ENCODE data around the gene TRAF3IP1.

DNA sequence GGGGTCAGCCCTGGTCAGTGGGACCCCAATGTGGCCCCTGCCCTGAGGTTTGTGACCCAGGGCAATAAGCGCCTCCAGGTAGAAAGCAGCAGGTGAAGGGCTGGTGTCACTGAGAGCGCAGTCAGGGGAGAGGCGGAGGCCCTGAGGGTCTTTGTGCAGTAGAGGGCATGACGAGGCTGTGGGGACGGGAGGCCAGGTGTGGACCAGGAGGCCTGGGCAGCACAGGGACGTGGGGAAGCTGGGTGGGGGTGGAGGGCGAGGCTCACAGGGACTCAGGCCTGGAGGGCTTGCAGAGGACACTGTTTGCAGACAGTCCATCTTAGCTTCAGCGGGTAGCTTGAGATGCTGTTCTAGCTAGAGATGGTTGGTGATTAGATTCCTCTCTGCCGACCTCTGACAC is 32.0 kb downstream of the TRAF3IP1 start:
- TF ChIP-seq, protein P1, sequence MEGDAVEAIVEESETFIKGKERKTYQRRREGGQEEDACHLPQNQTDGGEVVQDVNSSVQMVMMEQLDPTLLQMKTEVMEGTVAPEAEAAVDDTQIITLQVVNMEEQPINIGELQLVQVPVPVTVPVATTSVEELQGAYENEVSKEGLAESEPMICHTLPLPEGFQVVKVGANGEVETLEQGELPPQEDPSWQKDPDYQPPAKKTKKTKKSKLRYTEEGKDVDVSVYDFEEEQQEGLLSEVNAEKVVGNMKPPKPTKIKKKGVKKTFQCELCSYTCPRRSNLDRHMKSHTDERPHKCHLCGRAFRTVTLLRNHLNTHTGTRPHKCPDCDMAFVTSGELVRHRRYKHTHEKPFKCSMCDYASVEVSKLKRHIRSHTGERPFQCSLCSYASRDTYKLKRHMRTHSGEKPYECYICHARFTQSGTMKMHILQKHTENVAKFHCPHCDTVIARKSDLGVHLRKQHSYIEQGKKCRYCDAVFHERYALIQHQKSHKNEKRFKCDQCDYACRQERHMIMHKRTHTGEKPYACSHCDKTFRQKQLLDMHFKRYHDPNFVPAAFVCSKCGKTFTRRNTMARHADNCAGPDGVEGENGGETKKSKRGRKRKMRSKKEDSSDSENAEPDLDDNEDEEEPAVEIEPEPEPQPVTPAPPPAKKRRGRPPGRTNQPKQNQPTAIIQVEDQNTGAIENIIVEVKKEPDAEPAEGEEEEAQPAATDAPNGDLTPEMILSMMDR (IDR thresholded peaks at IDR 0.05): no peak
- TF ChIP-seq POLR2A (IDR thresholded peaks at IDR 0.05): no peak
